Islet of Langerhans (tissue), 1 donor: Measurements from ENCODE around the gene DSCAML1.

Source experiments
- FAIRE-seq: peaks from one replicate; lab custom pipeline; 2011; peaks lifted over from hg19 to GRCh38; lab: Jason Lieb, UNC

The DSCAML1 gene

DNA sequence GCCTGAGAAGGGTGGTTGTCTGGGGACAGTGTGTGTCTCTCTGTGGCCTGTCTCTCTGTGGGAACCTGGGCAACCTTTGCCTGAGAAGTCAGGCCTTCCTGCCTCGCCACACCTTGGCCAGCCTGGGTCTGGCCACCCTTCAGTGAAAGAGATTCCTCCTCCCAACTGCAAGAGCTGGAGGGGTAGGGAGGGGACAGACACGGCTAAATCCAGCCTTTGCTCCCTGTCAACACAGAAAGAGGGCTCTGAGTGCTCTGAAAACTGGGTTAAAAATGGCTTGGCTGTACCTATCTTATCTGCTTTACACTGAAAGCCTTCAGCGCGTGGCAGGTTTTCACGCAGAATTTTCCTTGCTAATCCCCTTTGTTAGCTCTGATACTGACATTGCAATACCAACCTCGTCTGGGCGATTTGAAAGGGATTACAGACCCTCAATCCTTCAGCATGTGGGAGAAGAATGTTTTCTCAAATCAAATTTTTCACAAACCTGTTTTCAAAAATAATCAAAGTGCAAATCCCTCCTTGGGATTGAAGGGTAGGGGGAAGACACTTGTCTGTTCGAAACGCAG lies 163.7 kb downstream of the DSCAML1 start:
- no peak for FAIRE-seq

DNA sequence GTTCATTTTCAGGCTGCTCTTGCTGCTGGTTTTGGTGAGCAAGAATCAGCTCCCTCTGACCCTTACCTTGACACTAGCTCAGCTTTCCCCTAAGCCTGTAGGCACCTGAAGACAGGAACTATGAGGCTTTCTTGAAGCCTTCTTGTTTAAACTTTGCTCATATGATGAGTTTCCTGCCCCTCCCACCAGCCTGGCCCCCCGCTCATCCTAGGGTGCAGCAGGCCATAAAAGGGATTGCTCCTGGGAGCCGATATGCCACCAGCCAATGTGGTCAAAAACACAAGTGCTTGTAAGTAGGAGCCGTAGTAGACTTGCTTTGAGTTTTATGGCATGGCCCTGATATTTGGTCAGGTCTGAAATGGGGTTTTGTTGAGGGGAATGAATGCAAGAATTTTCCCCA lies 164.7 kb downstream of the DSCAML1 start:
- FAIRE-seq, result no peak

DNA sequence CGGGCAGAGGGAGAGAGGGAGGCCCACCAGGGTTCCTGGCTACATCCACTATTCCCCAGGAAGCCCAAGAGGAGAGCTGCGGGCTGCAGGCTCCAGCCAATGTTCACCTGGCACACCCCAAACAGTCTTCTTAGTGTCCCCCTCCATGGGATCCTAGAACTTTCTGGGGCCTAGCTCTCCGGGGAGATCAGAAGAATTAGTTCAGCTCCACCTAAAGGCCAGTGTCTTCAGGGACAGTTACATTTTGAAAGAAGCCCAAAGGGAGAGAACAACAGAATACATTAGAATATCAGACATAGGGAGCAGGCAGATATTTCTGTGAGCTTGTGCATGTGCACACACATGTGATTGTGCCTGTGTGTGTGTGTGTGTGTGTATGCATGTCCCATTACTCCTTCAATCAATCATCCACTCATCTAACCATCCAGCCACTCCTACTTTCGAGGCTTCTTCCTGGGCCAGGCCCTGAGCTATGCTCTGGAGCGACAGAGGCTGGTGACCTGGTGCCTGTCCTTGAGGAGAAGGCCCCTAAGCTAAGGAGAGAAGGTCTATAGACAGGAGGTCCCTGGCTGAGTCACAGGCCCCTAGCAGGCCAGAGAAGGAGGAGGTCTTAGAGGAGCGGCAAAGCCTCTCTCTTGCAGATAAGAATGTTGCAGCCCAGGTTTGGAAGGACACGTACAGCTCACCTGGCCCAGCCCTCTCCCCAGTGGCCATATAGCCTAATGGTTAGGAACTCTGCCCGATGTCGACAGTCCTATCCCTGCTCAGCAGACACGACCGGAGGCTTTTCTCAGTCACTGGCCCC lies 165.5 kb downstream of the DSCAML1 start:
- no peak for FAIRE-seq

DNA sequence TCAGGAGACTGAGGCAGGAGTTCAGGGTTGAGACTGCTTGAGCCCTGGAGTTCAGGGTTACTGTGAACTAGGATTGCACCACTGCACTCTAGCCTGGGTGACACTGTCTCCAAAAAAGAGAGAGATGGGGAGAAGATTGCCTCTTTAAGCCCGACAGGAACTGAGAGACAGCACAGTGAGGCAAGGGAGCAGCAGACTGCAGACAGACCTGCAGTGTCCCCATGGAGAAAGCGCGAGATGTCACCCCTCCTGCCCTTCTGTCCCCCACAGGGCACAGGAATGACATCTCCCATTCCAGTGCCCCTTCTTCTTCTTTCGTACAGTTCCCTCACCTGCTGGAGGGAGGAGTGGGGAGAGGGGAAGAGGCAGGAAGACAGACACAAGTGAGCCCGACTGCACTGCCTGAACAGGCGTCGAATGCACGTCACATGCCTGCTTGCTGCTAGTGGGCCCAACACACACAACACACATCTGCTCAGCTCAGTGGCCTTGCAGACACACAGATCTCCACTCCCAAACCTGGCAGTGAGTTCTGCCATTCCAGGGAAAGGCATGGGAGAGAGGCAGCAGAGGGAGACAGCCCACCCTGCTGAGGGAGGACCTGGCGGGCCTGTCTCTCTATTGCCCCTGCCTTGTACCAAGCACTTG lies 167.0 kb downstream of the DSCAML1 start:
- no peak for FAIRE-seq

DNA sequence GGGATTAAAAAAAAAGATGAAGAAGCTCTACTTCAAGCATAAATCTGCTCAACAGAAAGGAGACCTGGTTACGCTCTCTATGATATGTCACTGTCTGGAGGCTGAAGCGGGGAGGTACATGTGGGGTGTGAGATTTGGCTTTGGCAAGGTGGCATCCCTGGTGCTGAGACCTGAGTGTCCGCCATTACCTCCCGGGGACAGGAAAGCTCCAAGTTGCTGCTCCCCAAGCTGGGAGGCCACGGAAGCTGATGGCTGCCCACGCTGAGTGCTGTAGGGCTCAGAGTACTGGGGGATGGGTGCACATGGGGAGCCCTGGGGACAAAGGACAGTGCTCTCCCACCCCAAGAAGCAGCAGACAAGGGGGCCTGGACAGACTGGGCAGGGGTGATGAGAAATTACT lies 167.9 kb downstream of the DSCAML1 start:
- FAIRE-seq, result no peak

DNA sequence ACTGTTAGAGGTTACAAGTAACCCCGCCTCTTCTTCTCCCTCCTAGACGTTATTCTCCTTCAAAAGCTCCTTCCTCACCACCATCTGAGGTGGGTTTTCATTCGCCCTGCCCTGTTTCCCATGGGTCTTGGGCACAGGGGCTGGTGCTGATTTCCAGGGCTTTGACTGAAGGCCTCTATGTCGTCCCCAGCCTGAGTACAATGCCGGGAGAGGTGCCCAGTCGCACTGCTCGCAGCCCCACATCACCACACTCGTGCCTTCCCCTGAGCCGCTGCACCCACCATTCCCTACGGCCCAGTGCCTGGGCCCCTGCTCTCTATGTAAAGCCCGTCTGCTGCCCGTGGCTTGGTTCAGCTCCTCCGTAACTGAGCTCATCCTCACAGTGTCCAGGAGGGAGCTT lies 169.8 kb downstream of the DSCAML1 start:
- no peak for FAIRE-seq

DNA sequence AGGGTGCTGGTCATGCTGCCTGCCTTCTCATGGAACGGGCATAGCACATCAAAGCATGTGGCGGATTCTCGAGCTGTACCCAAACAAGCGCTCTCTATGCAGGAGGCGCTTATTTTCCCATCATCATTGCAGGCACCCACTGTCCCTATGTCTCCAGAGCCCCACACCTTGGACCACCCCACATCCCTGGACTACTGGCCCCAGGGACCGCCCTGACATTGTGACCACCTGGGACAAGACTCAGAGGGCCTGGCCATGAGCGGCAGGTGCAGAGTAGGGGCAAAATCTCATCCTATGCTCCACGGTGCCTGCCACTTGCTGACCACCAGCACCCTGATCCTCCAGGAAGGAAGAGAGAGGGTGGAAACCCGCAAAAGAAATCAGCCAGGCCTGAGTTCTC lies 170.4 kb downstream of the DSCAML1 start:
- no peak for FAIRE-seq

DNA sequence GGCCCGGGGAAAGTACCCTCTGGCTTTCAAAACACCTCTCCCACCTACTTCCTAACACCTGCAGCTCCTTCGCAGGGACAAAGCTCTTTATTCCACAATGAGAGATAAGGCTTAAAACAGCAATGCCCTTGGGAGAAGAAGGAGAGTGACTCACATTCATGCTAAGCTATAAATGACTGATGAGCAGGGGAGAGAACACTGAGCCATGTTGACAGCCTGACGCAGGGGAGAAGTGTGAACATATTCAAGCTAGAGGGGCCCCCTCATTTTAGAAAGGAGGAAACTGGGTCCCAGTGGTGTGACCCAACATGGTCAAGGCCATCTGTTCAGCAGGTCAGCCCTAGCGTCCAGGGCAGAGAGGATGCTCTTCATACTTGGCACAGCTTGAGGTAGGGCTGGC lies 171.8 kb downstream of the DSCAML1 start:
- no peak for FAIRE-seq

DNA sequence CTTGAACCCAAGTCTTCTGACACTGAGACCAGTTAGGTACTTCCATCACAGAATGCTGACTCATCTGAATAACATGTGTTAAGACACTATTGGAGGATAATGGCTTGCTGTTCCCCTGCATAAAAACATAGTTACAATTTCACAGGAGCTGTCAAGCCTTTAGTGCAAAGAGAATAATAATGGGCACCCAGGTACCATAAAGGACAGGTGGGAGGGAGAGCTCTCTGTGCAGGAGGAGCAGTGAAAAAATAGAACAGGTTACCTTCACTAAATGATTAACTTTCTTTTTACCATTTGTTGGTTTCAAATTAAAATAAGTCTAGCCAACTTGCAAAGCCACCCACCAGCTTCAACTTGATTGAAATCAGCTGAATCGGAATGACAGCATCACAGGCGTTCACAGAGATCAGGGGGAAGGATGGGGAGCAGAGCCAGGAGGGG lies 173.2 kb downstream of the DSCAML1 start:
- no peak for FAIRE-seq

DNA sequence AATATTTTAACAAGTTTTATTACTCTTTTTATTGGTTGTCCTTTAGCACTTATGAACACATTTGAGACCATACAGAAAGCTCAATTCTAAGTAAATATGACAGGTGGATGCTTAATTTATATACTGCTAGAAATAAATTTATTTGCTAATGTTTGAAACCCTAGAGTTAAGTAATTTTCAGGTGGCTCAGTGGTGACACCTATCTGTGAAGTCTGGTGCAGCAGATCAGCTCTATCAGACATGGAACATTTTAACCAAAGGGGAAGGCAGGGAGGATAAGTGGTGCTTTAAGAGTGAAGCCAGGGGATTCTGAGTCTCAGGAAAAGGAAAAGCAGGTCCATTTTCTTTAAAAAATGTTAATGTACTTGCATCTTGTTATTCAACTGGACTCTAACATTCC lies 175.8 kb downstream of the DSCAML1 start:
- no peak for FAIRE-seq

DNA sequence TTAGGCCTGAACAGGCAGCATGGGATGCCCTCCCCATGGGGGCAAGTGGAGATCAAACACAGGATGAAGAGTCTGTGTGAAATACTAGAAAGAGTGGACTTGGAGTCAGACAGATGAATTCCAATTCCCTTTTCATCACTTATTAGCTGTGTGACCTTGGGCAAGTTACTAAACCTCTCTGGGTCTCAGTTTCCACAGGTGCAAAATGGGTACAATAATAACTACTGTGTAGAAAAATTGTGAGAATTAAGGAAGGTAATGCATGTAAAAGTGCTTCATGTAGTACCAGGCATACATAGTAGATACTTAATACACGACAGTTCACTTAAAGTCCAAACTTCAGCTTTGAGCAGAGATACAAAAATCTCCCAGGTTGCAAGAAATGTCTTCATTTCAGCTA lies 176.4 kb downstream of the DSCAML1 start:
- no peak for FAIRE-seq

DNA sequence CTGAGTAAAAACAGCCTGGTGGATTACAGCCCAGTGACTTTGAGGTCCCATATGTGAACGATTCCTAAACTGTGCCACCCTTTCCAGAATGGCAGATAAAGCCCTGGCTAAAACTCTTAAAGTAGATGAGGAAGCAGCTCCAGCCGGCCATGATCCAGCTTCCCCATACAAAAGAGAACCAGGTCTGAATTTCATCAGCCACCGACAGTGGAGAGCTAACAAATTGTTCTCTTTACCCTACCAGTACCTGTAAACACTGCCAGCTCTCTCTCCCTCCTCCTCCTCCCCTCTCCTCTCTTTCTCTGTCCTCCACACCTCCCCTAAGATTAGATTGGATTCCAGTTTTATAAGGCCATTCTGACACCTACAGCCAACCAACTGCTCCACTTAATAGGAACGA lies 176.9 kb downstream of the DSCAML1 start:
- no peak for FAIRE-seq

DNA sequence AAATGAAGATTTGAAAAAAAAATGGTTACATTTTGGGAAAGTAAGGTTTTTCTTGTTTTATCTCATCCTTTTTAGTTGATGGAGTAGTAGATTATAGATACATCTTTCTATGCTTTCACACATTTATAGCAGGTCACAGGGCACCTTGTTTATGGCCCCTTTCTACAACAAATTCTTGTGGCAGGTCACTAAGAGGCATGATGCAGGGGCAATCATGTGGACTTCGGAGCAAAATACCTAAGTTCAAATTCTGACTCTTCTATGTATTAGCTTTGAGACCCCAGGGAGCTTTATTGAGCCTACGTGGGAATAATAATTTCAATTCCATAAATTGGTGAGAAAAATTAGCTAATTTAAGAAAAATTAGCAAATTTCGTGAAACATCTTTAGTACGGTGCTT lies 177.4 kb downstream of the DSCAML1 start:
- FAIRE-seq, result no peak

DNA sequence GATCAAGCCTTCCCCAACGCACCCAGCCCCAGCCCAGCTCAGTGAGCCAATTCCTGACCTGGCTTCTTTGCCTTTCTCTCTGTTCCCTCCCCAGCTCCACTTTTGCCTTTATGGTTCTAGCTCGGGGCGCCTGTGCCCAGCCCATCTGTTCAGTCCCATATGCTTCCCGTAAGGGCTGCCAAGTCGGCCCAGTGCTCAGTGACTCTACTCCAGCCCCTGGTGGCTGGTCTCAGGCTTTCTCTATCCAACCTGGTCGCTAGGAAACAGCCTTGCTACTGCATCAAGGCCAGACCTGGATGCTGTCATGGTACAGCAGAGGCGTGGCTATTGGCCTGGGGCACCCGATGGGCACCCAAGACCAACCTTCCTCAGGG lies 178.0 kb downstream of the DSCAML1 start:
- FAIRE-seq, result no peak

DNA sequence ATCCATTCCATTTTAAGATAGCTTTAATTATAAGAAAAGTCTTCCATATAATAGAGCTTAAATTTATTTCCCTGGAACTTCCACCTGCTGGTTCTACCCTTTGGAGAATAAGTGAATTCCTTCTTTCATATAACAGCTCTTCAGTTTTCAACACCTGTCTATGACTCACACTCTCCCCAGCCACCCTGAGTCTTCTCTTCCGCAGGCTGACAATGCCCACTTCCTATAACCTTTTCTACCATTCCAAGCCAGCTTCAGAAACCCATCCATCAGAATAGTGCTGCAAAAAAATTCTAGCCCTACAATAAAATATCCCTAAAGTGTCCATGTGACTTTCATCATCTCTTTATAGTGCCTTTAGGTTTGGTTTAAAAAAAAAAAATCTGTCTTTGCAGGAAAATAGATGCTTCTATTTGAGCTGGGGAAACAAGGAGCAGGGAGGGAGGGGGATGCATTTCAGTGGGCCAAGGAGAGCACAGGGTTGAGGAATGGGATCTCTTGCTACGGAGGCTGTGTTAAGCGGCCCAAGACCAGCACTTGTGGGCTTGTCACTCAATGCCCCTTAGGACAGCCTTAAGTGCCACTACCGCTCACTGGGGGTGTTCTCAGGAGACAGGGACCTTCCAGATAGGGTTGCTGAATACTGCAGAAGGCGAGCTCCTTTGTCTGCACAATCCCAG lies 178.6 kb downstream of the DSCAML1 start:
- FAIRE-seq, result no peak

DNA sequence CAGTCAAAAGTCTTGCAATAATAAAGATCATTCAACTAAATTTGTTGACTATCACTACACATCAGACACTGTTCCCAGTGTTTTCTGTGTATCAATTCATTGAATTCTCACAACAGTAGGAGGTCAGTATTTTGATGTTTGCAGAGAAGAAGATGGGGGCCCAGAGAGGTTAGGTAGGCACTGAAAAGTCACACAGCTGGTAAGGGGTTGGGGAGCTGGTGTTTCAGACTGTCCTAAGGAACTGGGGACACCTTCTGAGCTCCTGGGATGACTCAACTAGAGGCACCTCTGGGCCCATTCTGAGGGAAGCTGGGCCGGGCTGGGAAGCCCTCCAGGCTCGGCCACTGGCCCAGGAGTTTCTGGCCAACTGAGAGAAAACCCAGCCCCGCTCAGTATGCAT lies 180.0 kb downstream of the DSCAML1 start:
- FAIRE-seq, result no peak

DNA sequence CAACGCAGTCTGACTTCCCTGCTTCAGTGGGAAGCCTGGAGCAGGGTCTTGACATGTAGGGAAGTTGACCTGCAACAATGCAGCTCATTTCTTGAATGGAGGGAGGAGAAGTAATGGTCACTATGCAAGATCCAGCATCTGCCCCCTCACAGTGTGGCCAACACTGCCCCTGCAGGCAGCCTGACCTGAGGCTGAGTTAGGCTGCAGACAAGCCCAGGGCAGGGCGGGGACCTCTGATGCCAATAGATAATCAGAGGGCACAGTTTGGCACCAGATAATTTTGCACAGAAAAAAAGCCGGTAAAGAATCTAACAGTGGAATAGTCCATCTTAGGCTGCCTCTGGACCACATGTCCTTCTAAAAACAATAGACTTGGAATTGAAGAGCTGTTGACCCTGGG lies 182.3 kb downstream of the DSCAML1 start:
- FAIRE-seq, result no peak

DNA sequence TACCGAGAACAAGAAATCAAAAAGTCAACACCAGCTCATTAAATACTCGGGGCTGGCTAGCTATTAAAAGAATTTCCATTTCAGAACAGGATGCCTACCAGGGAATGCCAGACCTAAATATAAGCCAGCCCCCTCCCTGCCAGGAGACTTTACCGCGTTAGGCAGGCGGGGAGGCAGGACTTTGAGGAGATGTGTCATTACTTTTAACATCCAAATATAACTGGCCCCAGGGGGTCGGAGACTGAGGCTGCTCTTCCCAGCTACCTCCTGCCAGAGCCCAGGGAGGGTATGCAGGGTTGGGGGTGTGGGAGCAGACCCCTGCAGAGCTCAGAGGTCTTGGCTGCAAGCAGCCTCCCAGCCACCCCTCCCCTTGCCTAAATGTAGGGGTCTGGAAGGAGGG lies 183.5 kb downstream of the DSCAML1 start:
- no peak for FAIRE-seq

DNA sequence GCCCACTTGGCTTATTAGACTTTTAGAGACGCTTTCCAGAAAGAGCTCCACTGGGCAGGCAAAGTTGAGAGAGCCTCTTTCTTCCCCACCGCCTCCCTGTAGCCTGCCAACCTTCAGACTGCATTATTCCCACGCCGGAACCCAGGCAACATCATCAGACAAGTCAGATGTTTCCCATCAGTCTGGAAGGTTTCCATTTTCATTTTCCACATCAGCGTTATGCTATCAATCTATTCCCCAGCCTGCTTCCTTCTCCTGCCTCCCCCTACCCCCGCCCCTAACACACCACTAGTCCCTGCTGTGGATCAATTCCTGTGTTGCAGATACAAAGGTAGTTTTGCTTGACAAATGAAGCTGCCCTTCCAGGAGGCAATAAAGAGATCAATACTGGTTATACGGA lies 184.8 kb downstream of the DSCAML1 start:
- no peak for FAIRE-seq

DNA sequence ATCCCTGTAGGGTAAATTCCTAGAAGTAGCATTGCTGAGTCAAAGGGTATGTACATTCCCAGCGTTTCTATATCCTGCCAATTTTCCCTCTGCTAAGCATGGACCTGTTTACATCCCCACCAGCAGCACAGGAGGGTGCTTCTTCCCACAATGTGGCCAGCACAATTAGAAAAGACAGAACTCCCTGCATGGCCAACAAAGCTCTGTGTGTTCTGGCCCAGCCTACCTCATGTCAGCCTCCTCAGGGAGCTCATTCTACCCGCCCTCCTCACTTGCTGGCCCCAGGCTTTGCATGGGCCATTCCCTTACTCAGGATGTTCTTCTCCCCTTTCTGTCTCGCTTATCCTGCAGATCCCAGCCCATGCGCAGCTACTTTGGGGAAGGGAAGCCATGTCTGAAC lies 186.1 kb downstream of the DSCAML1 start:
- FAIRE-seq, result no peak

DNA sequence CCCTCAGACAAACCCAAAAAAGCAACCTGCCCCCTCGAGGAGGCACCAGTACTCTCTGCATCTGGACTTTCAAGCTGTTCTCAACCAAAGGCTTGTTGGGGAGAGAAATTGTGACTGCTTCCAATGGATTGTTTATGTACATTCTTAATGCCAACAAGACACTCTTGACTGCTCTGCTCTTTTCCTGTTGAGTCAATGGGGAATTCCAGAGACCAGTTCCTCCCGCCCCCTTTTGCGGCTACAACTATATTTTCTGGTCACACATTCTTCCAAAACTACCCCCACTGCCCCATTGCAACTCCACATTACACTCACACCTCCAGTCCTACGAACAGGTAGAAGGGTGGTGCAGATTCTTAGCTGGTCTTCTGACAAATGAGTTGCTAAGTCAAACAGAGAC lies 187.0 kb downstream of the DSCAML1 start:
- FAIRE-seq, result no peak

DNA sequence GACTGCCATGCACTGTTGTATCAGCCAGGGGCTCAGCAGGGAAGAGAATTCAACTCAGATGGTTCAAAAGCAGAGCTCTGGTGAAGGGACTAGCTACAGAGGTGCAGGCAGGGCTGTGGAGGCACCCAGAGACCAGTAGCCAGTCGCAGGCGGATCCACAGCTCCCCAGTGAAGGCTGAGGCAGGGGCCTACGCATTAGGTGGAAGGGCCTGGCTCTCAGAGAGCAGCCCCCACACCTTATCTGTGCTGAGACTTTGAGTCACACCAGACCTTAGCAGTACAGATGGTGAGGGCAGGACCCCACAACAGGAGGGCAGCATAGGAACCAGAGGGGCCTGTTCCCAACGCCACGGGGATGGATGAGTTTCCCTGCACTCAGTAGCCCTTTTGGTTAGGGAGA lies 189.6 kb downstream of the DSCAML1 start:
- no peak for FAIRE-seq

DNA sequence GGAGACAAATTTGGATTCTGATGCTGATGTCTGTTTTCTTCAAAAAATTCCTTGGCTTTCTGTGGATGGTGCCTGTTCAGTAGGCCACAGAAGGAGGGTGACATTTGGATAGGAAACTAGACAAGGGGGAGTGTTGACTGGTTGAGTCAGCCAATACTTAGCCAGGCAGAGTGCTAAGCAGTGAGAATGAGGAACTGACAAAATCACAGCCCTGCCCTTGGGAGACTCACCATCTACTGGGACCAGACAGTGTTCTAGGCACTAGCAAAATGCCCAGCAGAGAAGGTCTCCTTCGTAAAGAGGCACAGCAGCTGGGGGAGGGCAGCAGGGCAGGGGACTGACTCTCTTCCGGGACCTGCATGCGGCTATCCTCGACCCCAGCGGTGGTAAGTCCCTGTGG lies 190.2 kb downstream of the DSCAML1 start:
- no peak for FAIRE-seq
